Suppressor macrophage (primary cell): ENCODE results near the gene ARHGAP31.

ENCODE experiments used
- DNase-seq, 4 experiments: peaks; one replicate each; pipeline ENCODE4 v3.0.0-alpha.2; 2020 to 2022

ARHGAP31 gene

GRCh38 chr3:119437691-119438258 is 143.6 kb downstream of the ARHGAP31 start:
- DNase-seq: no peak

- DNase-seq: no peak
Observed at GRCh38 chr3:119443179-119443578, 149.0 kb downstream of the ARHGAP31 start.

GRCh38 chr3:119444590-119444989 is 150.4 kb downstream of the ARHGAP31 start:
- DNase-seq: no peak

- no peak for DNase-seq
Observed at GRCh38 chr3:119453822-119454221, 159.6 kb downstream of the ARHGAP31 start.

- DNase-seq: no peak
Observed at GRCh38 chr3:119456469-119456868, 162.3 kb downstream of the ARHGAP31 start.

GRCh38 chr3:119457246-119457645 is 163.1 kb downstream of the ARHGAP31 start:
- peak; percentile 36 to 86 (median 70) for DNase-seq

GRCh38 chr3:119463171-119464169 is 169.3 kb downstream of the ARHGAP31 start, which contains the start of gene TMEM39A:
TMEM39A (minus strand) TSS chr3:119463615; CDS start chr3:119462074, 1,541 bp downstream.
- DNase-seq: peak; percentile 100

- peak; percentile 14 to 56 (median 34) for DNase-seq
Observed at GRCh38 chr3:119468041-119468440, 173.9 kb downstream of the ARHGAP31 start.

GRCh38 chr3:119469418-119470189 is 175.4 kb downstream of the ARHGAP31 start:
- peak; percentile 6 to 53 (median 47) for DNase-seq
